Karpas-422 (cell line): Measurements from ENCODE around the gene MMP24. TPM values are rescaled to one million over a fixed set of nuclear protein-coding genes. Genes with fewer than 3 reads are reported as not detected.
"Not testable (repeated sequence)": the region's sequence is repeated elsewhere in the genome, so short reads cannot be mapped to it uniquely, and the experiment has no call there.

Experiments
- DNase-seq: peaks from one replicate; pipeline ENCODE4 v3.0.0-alpha.2; 2015
- H2AFZ ChIP-seq: fragments of 200-600 bp; sonication (generic); 2 replicates; pipeline ENCODE4 v1.6.1; 2014; ENCODE audit warnings: antibody characterized with exemption, low read length, mixed read lengths
- H3K27ac ChIP-seq: fragments of 200-600 bp; sonication (generic); 2 replicates; pipeline ENCODE4 v1.5.1; 2014; ENCODE audit warnings: mild to moderate bottlenecking, low read length, moderate library complexity
- H3K27me3 ChIP-seq: fragments of 200-600 bp; sonication (generic); 2 replicates; pipeline ENCODE4 v1.6.1; 2014; ENCODE audit warnings: low read length, mixed read lengths
- H3K36me3 ChIP-seq: fragments of 200-600 bp; sonication (generic); 2 replicates; pipeline ENCODE4 v1.6.1; 2014; ENCODE audit warnings: low read length, mixed read lengths; ENCODE audit not compliant: insufficient read depth
- H3K4me1 ChIP-seq: fragments of 200-600 bp; sonication (generic); 2 replicates; pipeline ENCODE4 v1.6.1; 2014; ENCODE audit warnings: mild to moderate bottlenecking, low read length, mixed read lengths
- H3K4me2 ChIP-seq: fragments of 200-600 bp; sonication (generic); 2 replicates; pipeline ENCODE4 v1.6.1; 2014; ENCODE audit warnings: low read length, low read depth, mild to moderate bottlenecking; ENCODE audit not compliant: poor library complexity, severe bottlenecking
- H3K4me3 ChIP-seq: fragments of 200-600 bp; sonication (generic); 2 replicates; pipeline ENCODE4 v1.5.1; 2014; ENCODE audit warnings: mild to moderate bottlenecking, antibody characterized with exemption, low read length, mixed read lengths
- H3K79me2 ChIP-seq: fragments of 200-600 bp; sonication (generic); 2 replicates; pipeline ENCODE4 v1.6.1; 2014; ENCODE audit warnings: mild to moderate bottlenecking, low read length, mixed read lengths
- H3K9ac ChIP-seq: fragments of 200-600 bp; sonication (generic); 2 replicates; pipeline ENCODE4 v1.6.0; 2014; ENCODE audit warnings: low read length
- H3K9me2 ChIP-seq: fragments of 200-600 bp; sonication (generic), shearing (Covaris generic); replicated peaks from 2 replicates; pipeline ENCODE4 v1.6.0; 2014; ENCODE audit warnings: mild to moderate bottlenecking, low read length, moderate library complexity; ENCODE audit not compliant: insufficient read depth
- H3K9me3 ChIP-seq: fragments of 300-700, 200-600 bp; sonication (generic); 2 replicates; pipeline ENCODE4 v1.6.1; 2014; ENCODE audit warnings: low read length, mixed read lengths
- H4K20me1 ChIP-seq: fragments of 200-600 bp; sonication (generic); 2 replicates; pipeline ENCODE4 v1.6.1; 2014; ENCODE audit warnings: mild to moderate bottlenecking, antibody characterized with exemption, low read length, low read depth; ENCODE audit not compliant: insufficient read depth
- total RNA-seq: library from RNA; depleted of rRNA; stranded (reverse); fragments of >200 nt; shearing (Covaris generic); gene quantifications from 2 replicates; pipeline ENCODE4 v1.2.3, GENCODE V29; 2014; ENCODE audit warnings: low replicate concordance

MMP24 gene
- total RNA-seq, 1 experiment from 2014 or later = 0.60 TPM

- no peak overlapping the region for H3K27ac ChIP-seq
- no peak overlapping the region for H3K9ac ChIP-seq
- H3K9me3 ChIP-seq = peaks cover 4% of the 10 kb centered on the region; the same call in 1 of the 2 replicates
- no peak overlapping the region for H3K4me3 ChIP-seq
- H3K36me3 ChIP-seq = no peaks in the 10 kb centered on the region
- no peaks in the 10 kb centered on the region for H4K20me1 ChIP-seq
- H3K4me1 ChIP-seq = no peaks in the 10 kb centered on the region
- no peak for DNase-seq
- H3K9me2 ChIP-seq = no peaks in the 10 kb centered on the region
- no peak overlapping the region for H3K4me2 ChIP-seq
- no peaks in the 10 kb centered on the region for H3K79me2 ChIP-seq
- H3K27me3 ChIP-seq = no peaks in the 10 kb centered on the region
- H2AFZ ChIP-seq = no peak overlapping the region
These were observed 34.9 kb upstream of the MMP24 start for GRCh38 chr20:35191419-35192117.

- no peaks in the 10 kb centered on the region for H3K27me3 ChIP-seq
- H4K20me1 ChIP-seq = no peaks in the 10 kb centered on the region
- peaks cover 5% of the 10 kb centered on the region; the same call in 1 of the 2 replicates for H3K9me3 ChIP-seq
- no peaks in the 10 kb centered on the region for H3K36me3 ChIP-seq
- no peaks in the 10 kb centered on the region for H3K9me2 ChIP-seq
- no peak overlapping the region for H3K27ac ChIP-seq
- DNase-seq = no peak
- H3K9ac ChIP-seq = no peak overlapping the region
- no peak overlapping the region for H2AFZ ChIP-seq
- H3K79me2 ChIP-seq = no peaks in the 10 kb centered on the region
- no peaks in the 10 kb centered on the region for H3K4me1 ChIP-seq
- H3K4me3 ChIP-seq = no peak overlapping the region
- H3K4me2 ChIP-seq = no peak overlapping the region
These were observed 34.2 kb upstream of the MMP24 start for GRCh38 chr20:35192118-35192872.

GRCh38 chr20:35193031-35193791 is 33.3 kb upstream of the MMP24 start:
- H3K9ac ChIP-seq, H3K36me3 ChIP-seq, H3K27ac ChIP-seq, H4K20me1 ChIP-seq, H3K27me3 ChIP-seq, DNase-seq, H2AFZ ChIP-seq, H3K9me2 ChIP-seq, H3K4me2 ChIP-seq, H3K9me3 ChIP-seq, H3K4me3 ChIP-seq, H3K79me2 ChIP-seq, H3K4me1 ChIP-seq: not testable (repeated sequence)

GRCh38 chr20:35196313-35196712 is 30.2 kb upstream of the MMP24 start:
- Histone ChIP-seq H3K9ac (no peak overlapping the region), H2AFZ (no peak overlapping the region), H3K4me3 (no peak overlapping the region), H3K36me3 (no peaks in the 10 kb centered on the region), H3K27me3 (no peaks in the 10 kb centered on the region; the same call in 1 of the 2 replicates), H3K27ac (no peak overlapping the region), H3K4me2 (no peak overlapping the region), H3K4me1 (no peaks in the 10 kb centered on the region), H3K9me2 (no peaks in the 10 kb centered on the region), H3K79me2 (no peaks in the 10 kb centered on the region), H4K20me1 (no peaks in the 10 kb centered on the region), H3K9me3 (peaks cover 5% of the 10 kb centered on the region; the same call in 1 of the 2 replicates)
- no peak for DNase-seq

- H3K27ac ChIP-seq = no peak overlapping the region
- H3K4me1 ChIP-seq = no peaks in the 10 kb centered on the region
- no peaks in the 10 kb centered on the region for H3K36me3 ChIP-seq
- DNase-seq = no peak
- H3K9me3 ChIP-seq = peaks cover 5% of the 10 kb centered on the region; the same call in 1 of the 2 replicates
- no peaks in the 10 kb centered on the region; the same call in 1 of the 2 replicates for H3K27me3 ChIP-seq
- H4K20me1 ChIP-seq = no peaks in the 10 kb centered on the region
- H3K79me2 ChIP-seq = no peaks in the 10 kb centered on the region
- H3K9ac ChIP-seq = no peak overlapping the region
- H3K9me2 ChIP-seq = no peaks in the 10 kb centered on the region
- H3K4me3 ChIP-seq = no peak overlapping the region
- H2AFZ ChIP-seq = no peak overlapping the region
- no peak overlapping the region for H3K4me2 ChIP-seq
These were observed 26.8 kb upstream of the MMP24 start for GRCh38 chr20:35199740-35200139.

DNA sequence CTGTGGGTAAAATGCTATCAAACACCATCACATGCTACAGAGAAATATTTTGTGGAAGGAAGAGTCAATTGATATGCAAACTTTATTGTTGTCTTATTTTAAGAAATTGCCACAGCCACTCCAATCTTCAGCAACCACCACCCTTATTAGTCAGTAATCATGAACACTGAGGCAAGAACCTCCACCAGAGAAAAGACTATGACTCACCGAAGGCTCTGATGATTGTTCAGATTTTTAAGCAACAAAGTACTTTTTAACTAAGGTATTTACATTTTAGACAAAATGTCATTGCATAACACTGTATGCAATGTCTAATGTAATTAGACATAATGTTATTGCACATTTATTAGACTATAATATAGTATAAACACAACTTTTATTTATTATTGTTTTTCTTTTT is 26.2 kb upstream of the MMP24 start:
- no peaks in the 10 kb centered on the region for H3K36me3 ChIP-seq
- H3K27ac ChIP-seq = no peak overlapping the region
- no peak overlapping the region for H3K4me3 ChIP-seq
- no peak overlapping the region for H3K4me2 ChIP-seq
- DNase-seq = no peak
- H2AFZ ChIP-seq = no peak overlapping the region
- H3K79me2 ChIP-seq = no peaks in the 10 kb centered on the region
- H3K4me1 ChIP-seq = no peaks in the 10 kb centered on the region
- H3K9me2 ChIP-seq = no peaks in the 10 kb centered on the region
- H3K9ac ChIP-seq = no peak overlapping the region
- peaks cover 5% of the 10 kb centered on the region; the same call in 1 of the 2 replicates for H3K9me3 ChIP-seq
- H3K27me3 ChIP-seq = no peaks in the 10 kb centered on the region; the same call in 1 of the 2 replicates
- no peaks in the 10 kb centered on the region for H4K20me1 ChIP-seq

- H3K4me2 ChIP-seq, H3K79me2 ChIP-seq, H3K27me3 ChIP-seq, DNase-seq, H3K36me3 ChIP-seq, H4K20me1 ChIP-seq, H3K9ac ChIP-seq, H3K27ac ChIP-seq, H3K9me2 ChIP-seq, H3K4me3 ChIP-seq, H3K9me3 ChIP-seq, H2AFZ ChIP-seq, H3K4me1 ChIP-seq: not testable (repeated sequence)
These were observed 25.0 kb upstream of the MMP24 start for GRCh38 chr20:35201467-35201866.

- Histone ChIP-seq H3K79me2 (no peaks in the 10 kb centered on the region), H3K4me2 (no peak overlapping the region), H4K20me1 (no peaks in the 10 kb centered on the region), H3K27me3 (no peaks in the 10 kb centered on the region), H3K4me1 (no peaks in the 10 kb centered on the region), H3K4me3 (no peak overlapping the region), H3K9me3 (peaks cover 3% of the 10 kb centered on the region; the same call in 1 of the 2 replicates), H3K9me2 (no peaks in the 10 kb centered on the region), H3K36me3 (no peaks in the 10 kb centered on the region), H3K9ac (no peak overlapping the region), H2AFZ (no peak overlapping the region), H3K27ac (no peak overlapping the region)
- DNase-seq = no peak
These were observed 19.7 kb upstream of the MMP24 start for GRCh38 chr20:35206802-35207201.
